Measurements from ENCODE around the gene BPIFA1. TPM values are rescaled to one million over a fixed set of nuclear protein-coding genes. Genes with fewer than 3 reads are reported as not detected.

BPIFA1 gene
- total RNA-seq (not detected), polyA plus RNA-seq (not detected)
- long read RNA-seq, donor 1: 0 reads
- long read RNA-seq, donor 2: 0 reads
- long read RNA-seq, donor 3: 0 reads
- long read RNA-seq, donor 4: 0 reads
- long read RNA-seq, donor 5: 0 reads
- long read RNA-seq, donor 6: 0 reads
- long read RNA-seq, donor 7: 0 reads
- long read RNA-seq, donor 8: 0 reads
- long read RNA-seq, donor 9: 0 reads
- long read RNA-seq, donor 10: 0 reads

DNA sequence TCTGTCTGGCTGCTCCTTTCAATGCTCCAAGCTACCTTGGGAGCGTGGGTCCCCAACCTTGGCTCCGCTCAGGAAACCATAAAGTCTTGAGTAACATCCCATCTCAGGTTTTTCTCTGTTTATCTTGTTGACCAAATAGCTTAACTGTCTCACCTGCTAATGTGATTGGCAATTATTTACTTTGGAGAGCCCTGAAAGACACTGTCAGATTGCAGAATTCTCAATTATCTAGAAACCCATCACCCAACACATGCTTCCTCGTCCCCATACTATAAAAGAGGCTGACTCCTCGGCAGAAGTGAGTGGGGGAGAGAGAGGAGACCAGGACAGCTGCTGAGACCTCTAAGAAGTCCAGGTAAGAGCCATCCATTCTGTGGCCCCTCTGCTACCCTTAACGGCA is at the start of gene BPIFA1:
Gene BPIFA1, plus strand, starts transcription at position 301 of the 400 bp plus-strand sequence. CDS start 1,716 bp downstream, outside the sequence.
- Histone ChIP-seq H3K4me1 (replicated peaks in 1 of 2) (no peaks in the 10 kb centered on the region), H3K9me3 (replicated peaks in 1 of 3) (no peaks in the 10 kb centered on the region), H3K36me3 (replicated peaks in 1 of 2) (no peaks in the 10 kb centered on the region), H3K27me3 (no peaks in the 10 kb centered on the region), H3K27ac (no peak within 1 kb of the TSS), H3K4me3 (no peak within 1 kb of the TSS)
- WGBS, 4 donors: 59 to 76% (median 72%) methylated on average over 4 to 5 of the region's 5 CpGs
- intact Hi-C loops (cut with DNase I): no loop called here
- DNase-seq: no peak
- TF ChIP-seq, protein P1, sequence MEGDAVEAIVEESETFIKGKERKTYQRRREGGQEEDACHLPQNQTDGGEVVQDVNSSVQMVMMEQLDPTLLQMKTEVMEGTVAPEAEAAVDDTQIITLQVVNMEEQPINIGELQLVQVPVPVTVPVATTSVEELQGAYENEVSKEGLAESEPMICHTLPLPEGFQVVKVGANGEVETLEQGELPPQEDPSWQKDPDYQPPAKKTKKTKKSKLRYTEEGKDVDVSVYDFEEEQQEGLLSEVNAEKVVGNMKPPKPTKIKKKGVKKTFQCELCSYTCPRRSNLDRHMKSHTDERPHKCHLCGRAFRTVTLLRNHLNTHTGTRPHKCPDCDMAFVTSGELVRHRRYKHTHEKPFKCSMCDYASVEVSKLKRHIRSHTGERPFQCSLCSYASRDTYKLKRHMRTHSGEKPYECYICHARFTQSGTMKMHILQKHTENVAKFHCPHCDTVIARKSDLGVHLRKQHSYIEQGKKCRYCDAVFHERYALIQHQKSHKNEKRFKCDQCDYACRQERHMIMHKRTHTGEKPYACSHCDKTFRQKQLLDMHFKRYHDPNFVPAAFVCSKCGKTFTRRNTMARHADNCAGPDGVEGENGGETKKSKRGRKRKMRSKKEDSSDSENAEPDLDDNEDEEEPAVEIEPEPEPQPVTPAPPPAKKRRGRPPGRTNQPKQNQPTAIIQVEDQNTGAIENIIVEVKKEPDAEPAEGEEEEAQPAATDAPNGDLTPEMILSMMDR (IDR thresholded peaks at IDR 0.05): no peak
- TF ChIP-seq POLR2A (IDR thresholded peaks at IDR 0.05): no peak

GRCh38 chr20:33187491-33187890 is 48.3 kb upstream of the BPIFA1 start:
- H3K4me1 ChIP-seq (replicated peaks in 1 of 2): no peaks in the 10 kb centered on the region

GRCh38 chr20:33188421-33188820 is 47.4 kb upstream of the BPIFA1 start:
- no peak overlapping the region for H3K4me3 ChIP-seq
- TF ChIP-seq, protein P1 (IDR thresholded peaks at IDR 0.05): no peak
- TF ChIP-seq POLR2A (IDR thresholded peaks at IDR 0.05): no peak
- WGBS, 4 donors: 85 to 87% (median 86%) methylated on average over 9 of the region's 9 CpGs
- no peaks in the 10 kb centered on the region for H3K36me3 ChIP-seq (replicated peaks in 1 of 2)
- H3K27me3 ChIP-seq: no peaks in the 10 kb centered on the region
- intact Hi-C loops (cut with DNase I): no loop called here
- no peaks in the 10 kb centered on the region for H3K9me3 ChIP-seq (replicated peaks in 1 of 3)
- H3K4me1 ChIP-seq (replicated peaks in 1 of 2): no peaks in the 10 kb centered on the region
- H3K27ac ChIP-seq: no peak overlapping the region
- no peak for DNase-seq

More at GRCh38 chr20:33187491-33187890, 48.3 kb upstream of the BPIFA1 start:
- no peaks in the 10 kb centered on the region for H3K36me3 ChIP-seq (replicated peaks in 1 of 2)
- no peak overlapping the region for H3K27ac ChIP-seq
- no peak overlapping the region for H3K4me3 ChIP-seq
- no peaks in the 10 kb centered on the region for H3K27me3 ChIP-seq
- DNase-seq: no peak
- TF ChIP-seq, protein P1 (IDR thresholded peaks at IDR 0.05): no peak
- no peak for TF ChIP-seq POLR2A (IDR thresholded peaks at IDR 0.05)
- H3K9me3 ChIP-seq (replicated peaks in 1 of 3): no peaks in the 10 kb centered on the region
- WGBS, 4 donors: 75 to 84% (median 81%) methylated on average over 3 to 4 of the region's 4 CpGs
- intact Hi-C loops (cut with DNase I): no loop called here

DNA sequence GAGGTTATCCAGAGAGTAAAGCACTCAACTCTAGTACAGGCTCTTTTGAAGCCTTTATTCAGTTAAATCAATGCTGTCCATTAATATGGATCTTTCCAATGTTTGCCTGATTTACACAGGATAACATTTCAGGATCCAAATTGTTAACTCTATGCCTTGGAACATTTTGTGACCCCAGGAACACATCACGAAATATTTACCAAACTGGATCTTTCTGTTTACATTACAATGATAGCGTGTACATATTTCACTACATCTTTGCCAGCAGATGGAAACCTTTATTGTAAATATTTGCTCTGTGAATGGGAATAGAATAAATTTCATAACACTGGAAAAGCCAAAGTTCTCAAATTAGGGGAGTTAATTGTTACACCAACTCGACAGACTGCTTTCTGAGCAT is 44.3 kb upstream of the BPIFA1 start:
- Histone ChIP-seq H3K36me3 (replicated peaks in 1 of 2) (no peaks in the 10 kb centered on the region), H3K4me1 (replicated peaks in 1 of 2) (no peaks in the 10 kb centered on the region), H3K27me3 (no peaks in the 10 kb centered on the region), H3K4me3 (no peak overlapping the region), H3K27ac (no peak overlapping the region), H3K9me3 (replicated peaks in 1 of 3) (no peaks in the 10 kb centered on the region)
- TF ChIP-seq POLR2A (IDR thresholded peaks at IDR 0.05): no peak
- TF ChIP-seq, protein P1 (IDR thresholded peaks at IDR 0.05): no peak
- no peak for DNase-seq
- WGBS, 4 donors: 38 to 54% (median 48%) methylated on average over 3 of the region's 3 CpGs
- intact Hi-C loops (cut with DNase I): no loop called here
